GM12874 (cell line): ENCODE measurements around the gene TLR4.

Source experiments
- CTCF ChIP-seq: IDR thresholded peaks from 2 replicates; pipeline ENCODE4 v1.5.1; 2011; ENCODE audit warnings: low read depth, mild to moderate bottlenecking, control low read depth, low read length, moderate library complexity; ENCODE audit not compliant: insufficient read depth

The TLR4 gene

GRCh38 chr9:117704024-117704575, at the start of gene TLR4:
Gene TLR4, plus strand, starts transcription at chr9:117704403. Its CDS starts 70 bp downstream, at chr9:117704473.
- no peak for TF ChIP-seq CTCF

GRCh38 chr9:117656002-117656401, 48.2 kb upstream of the TLR4 start:
- no peak for TF ChIP-seq CTCF

GRCh38 chr9:117662651-117663050, 41.6 kb upstream of the TLR4 start:
- TF ChIP-seq CTCF = no peak

- no peak for TF ChIP-seq CTCF
These were observed 39.8 kb upstream of the TLR4 start for GRCh38 chr9:117664419-117664818.

GRCh38 chr9:117665601-117666385, 38.4 kb upstream of the TLR4 start:
- no peak for TF ChIP-seq CTCF

- no peak for TF ChIP-seq CTCF
These were observed 32.7 kb upstream of the TLR4 start for GRCh38 chr9:117671468-117671867.

GRCh38 chr9:117672369-117672768, 31.8 kb upstream of the TLR4 start:
- TF ChIP-seq CTCF = no peak
